Measurements from ENCODE around the gene ELK1.

DNA sequence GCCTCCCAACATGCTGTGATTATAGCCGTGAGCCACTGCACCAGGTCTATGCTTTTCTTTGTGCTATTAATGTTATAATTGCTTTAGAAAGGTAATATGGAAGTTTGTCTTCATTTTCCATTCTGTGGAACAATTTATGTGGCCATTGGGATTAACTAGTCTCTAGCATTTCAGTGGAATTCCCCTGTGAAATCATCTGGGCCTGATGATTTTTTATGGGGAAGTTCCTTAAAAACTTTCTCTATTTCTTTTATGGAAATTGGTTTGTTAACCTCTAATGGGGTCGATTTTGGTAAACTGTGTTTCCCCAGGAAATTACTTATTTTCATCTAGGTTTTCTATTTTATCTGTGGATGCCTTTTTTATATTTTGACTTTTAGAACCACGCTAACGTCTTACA, 56.8 kb downstream of the ELK1 start:
- TF ChIP-seq, protein P1, sequence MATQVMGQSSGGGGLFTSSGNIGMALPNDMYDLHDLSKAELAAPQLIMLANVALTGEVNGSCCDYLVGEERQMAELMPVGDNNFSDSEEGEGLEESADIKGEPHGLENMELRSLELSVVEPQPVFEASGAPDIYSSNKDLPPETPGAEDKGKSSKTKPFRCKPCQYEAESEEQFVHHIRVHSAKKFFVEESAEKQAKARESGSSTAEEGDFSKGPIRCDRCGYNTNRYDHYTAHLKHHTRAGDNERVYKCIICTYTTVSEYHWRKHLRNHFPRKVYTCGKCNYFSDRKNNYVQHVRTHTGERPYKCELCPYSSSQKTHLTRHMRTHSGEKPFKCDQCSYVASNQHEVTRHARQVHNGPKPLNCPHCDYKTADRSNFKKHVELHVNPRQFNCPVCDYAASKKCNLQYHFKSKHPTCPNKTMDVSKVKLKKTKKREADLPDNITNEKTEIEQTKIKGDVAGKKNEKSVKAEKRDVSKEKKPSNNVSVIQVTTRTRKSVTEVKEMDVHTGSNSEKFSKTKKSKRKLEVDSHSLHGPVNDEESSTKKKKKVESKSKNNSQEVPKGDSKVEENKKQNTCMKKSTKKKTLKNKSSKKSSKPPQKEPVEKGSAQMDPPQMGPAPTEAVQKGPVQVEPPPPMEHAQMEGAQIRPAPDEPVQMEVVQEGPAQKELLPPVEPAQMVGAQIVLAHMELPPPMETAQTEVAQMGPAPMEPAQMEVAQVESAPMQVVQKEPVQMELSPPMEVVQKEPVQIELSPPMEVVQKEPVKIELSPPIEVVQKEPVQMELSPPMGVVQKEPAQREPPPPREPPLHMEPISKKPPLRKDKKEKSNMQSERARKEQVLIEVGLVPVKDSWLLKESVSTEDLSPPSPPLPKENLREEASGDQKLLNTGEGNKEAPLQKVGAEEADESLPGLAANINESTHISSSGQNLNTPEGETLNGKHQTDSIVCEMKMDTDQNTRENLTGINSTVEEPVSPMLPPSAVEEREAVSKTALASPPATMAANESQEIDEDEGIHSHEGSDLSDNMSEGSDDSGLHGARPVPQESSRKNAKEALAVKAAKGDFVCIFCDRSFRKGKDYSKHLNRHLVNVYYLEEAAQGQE (IDR thresholded peaks at IDR 0.05; ENCODE audit: insufficient replicate concordance, low read depth) = no peak
- TF ChIP-seq, protein P2, sequence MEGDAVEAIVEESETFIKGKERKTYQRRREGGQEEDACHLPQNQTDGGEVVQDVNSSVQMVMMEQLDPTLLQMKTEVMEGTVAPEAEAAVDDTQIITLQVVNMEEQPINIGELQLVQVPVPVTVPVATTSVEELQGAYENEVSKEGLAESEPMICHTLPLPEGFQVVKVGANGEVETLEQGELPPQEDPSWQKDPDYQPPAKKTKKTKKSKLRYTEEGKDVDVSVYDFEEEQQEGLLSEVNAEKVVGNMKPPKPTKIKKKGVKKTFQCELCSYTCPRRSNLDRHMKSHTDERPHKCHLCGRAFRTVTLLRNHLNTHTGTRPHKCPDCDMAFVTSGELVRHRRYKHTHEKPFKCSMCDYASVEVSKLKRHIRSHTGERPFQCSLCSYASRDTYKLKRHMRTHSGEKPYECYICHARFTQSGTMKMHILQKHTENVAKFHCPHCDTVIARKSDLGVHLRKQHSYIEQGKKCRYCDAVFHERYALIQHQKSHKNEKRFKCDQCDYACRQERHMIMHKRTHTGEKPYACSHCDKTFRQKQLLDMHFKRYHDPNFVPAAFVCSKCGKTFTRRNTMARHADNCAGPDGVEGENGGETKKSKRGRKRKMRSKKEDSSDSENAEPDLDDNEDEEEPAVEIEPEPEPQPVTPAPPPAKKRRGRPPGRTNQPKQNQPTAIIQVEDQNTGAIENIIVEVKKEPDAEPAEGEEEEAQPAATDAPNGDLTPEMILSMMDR (IDR thresholded peaks at IDR 0.05; ENCODE audit: insufficient read depth, low read length) = no peak
- TF ChIP-seq SPI1 (IDR thresholded peaks at IDR 0.05; ENCODE audit: borderline replicate concordance, low read depth) (no peak), GABPA (IDR thresholded peaks at IDR 0.05; ENCODE audit: low read depth) (no peak), POLR2AphosphoS5 (IDR thresholded peaks at IDR 0.05; ENCODE audit: low read depth) (no peak)

All from HL-60 (cell line).